Left renal pelvis (tissue), 4 donors: ENCODE measurements around the gene ZC3H7B. TPM values are rescaled to one million over a fixed set of nuclear protein-coding genes. Genes with fewer than 3 reads are reported as not detected.
"Not testable (repeated sequence)": the region's sequence is repeated elsewhere in the genome, so short reads cannot be mapped to it uniquely, and the experiment has no call there.

ENCODE experiments used
- DNase-seq, 4 donors: peaks; one replicate each; pipeline ENCODE4 v3.0.0-alpha.2; 2013; ENCODE audit warnings: low read depth in 4 of 4, low spot score in 3 of 4
- polyA plus RNA-seq, 4 donors: library from polyadenylated mRNA; unstranded; fragments of 120-200 nt; gene quantifications; one replicate each; pipeline ENCODE4 v1.2.1, GENCODE V29; 2013; ENCODE audit not compliant: insufficient read length in 4 of 4

The ZC3H7B gene
- polyA plus RNA-seq, 4 donors = 59.4 to 98.2 (median 75.2) TPM

GRCh38 chr22:41368543-41369423, 67.5 kb downstream of the ZC3H7B start:
- DNase-seq = no peak

- DNase-seq = no peak
Measured at GRCh38 chr22:41369424-41369745, 68.1 kb downstream of the ZC3H7B start.

GRCh38 chr22:41369837-41370236, 68.5 kb downstream of the ZC3H7B start:
- DNase-seq = no peak

- DNase-seq = no peak
Measured at GRCh38 chr22:41377846-41378245, 76.5 kb downstream of the ZC3H7B start.

- DNase-seq = peak in 3 of 4 donors; percentile 52 to 61 (median 59)
Measured at GRCh38 chr22:41380993-41381328, 79.6 kb downstream of the ZC3H7B start.

DNA sequence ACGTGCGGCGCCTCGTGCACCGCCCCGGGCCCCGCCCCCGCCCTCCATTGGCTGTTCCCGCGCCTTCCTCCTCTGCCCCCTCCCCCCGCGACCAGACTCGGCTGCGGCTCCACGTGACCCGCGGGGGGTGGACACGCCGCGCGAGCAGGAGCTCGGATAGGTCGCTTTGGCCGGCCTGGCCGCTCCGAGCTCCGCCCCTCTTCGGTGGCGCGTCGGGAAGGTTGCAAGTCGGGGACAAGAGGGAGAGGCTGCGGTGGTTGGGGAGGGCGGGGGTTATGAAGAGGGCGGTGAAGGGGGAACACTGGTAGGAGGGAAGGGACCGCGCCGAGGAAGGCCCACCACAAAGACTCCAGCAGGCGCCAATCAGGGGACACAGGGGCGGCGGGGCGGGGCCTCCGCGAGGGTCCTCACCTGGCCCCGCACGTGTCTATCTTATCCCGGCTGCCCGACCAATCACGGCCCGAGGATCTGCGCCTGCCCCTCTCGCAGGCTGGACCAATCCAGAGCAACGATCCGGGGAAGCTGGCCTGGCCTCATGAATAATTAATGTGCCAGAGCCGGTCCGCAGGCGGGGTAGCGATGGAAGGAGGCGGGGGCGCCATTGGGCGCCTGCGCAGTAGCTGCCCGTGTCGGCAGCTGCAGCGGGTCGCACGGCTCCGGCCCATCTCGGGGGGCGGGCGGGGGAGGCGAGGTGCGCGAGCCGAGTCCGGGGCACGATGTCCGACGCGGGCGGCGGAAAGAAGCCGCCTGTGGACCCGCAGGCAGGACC, 80.2 kb downstream of the ZC3H7B start, which contains the start of gene TEF:
Gene TEF (plus strand): TSS at position 614 of the 769 bp plus-strand sequence. CDS start 103 bp downstream, at position 717.
- peak; percentile 95 to 98 (median 97) for DNase-seq

GRCh38 chr22:41382098-41382578, 80.8 kb downstream of the ZC3H7B start:
- DNase-seq = no peak

- no peak for DNase-seq
Measured at GRCh38 chr22:41382610-41383009, 81.3 kb downstream of the ZC3H7B start.

DNA sequence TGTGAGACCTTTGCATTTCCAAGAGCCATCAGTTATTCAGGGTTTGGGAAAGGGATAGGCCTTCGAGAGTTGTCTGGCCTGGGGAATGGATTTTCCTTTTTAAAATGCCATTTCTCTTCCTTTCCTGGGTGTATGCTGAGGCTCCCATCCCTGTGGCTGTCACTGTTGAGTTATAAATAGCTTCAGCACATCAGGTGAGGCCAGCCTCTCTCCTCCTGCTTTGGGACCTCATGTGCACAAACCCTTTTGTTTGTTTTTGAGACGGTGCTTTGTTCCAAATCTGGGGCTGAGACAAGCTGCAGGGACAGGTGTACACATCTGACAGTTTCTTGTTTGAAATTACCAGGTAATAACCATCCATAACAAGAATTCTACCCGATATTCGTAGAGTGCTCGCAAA, 81.8 kb downstream of the ZC3H7B start:
- DNase-seq = no peak

- no peak for DNase-seq
Measured at GRCh38 chr22:41384128-41384527, 82.8 kb downstream of the ZC3H7B start.

DNA sequence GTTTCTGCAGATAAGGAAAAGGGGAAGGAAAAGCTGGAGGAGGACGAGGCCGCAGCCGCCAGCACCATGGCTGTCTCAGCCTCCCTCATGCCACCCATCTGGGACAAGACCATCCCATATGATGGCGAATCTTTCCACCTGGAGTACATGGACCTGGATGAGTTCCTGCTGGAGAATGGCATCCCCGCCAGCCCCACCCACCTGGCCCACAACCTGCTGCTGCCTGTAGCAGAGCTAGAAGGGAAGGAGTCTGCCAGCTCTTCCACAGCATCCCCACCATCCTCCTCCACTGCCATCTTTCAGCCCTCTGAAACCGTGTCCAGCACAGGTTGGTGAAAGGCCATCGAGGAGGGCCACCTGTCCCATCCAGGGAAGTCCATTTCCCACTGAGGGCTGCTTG, 86.0 kb downstream of the ZC3H7B start:
- DNase-seq = no peak

- DNase-seq = no peak
Measured at GRCh38 chr22:41394012-41394356, 92.7 kb downstream of the ZC3H7B start.

DNA sequence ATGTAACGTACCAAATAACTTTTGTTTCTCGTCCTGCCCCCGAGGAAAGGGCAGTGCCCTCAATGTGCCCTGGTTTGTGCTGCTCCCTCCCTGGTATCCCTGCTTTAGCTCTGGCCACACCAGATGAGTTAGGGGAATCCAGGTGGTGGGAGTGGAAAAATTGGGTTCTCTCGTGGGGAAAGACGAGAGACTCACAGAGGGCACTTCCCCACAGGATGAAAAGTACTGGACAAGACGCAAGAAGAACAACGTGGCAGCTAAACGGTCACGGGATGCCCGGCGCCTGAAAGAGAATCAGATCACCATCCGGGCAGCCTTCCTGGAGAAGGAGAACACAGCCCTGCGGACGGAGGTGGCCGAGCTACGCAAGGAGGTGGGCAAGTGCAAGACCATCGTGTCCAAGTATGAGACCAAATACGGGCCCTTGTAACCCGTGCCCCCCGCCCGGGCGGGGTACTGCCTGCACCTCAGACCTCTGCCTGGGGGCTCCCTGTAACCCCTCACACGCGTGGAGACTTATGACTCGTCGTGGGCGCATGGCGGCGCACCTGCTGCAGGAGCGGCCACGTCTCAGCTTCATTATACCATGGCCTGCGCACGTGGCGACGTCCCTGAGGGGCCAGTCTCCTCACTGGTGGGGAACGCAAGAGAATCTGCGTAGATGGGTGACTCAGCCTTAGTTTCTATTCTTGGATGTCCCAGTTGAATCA, 94.4 kb downstream of the ZC3H7B start:
- no peak for DNase-seq

DNA sequence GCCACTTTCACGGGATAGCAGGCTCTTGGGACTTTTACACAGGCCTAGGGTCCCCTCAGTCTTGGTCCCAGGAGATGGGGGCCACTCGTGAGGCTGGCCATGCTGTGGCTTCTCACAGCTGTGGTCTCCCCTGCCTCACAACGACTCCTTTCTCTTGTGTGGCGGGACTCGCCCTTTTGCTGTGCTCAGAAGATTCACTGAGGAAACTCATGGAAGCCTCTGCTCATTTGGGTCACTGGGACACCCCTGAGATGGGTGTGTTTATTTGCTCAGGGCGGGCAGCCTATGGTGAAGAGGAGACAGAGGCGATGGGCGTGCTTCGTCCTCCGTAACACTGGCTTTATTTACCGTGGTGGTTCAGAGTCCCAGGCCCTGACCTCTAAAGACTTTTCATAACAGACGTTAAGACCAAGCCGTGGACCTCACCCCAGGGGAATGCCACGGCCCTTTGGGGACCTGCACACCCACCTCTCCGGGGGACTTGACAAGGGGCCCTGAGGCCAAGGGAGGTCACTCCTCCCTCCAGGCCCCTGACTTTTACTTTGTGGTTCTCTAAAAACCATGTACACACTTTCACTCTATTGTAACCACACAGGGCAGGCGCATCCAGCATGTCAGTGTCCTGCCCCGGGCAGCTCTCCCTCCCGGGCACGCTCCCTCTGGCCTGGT, 96.0 kb downstream of the ZC3H7B start:
- no peak for DNase-seq

DNA sequence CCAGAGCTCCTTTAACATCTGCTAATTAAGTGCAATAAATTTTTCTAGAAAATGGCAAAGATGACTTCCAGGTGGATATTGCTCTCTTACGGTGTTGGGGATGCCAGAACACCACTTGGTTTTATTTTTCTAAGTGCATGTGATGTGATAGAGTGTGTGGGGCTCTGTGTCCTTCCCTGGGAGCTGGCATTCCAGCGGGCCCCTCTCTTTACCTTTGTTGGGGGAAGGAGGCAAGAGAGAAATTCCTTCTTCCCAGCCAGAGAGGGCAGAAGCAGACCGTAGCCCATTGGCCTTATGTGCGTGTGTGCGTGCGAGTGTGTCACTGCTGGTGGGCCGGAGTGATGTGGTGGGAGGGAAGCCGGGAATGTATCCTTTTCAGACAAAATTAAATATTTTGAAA, 97.6 kb downstream of the ZC3H7B start:
- DNase-seq = no peak

- DNase-seq = no peak
Measured at GRCh38 chr22:41401781-41402648, 100.7 kb downstream of the ZC3H7B start.

GRCh38 chr22:41402851-41403250, 101.5 kb downstream of the ZC3H7B start:
- not testable (repeated sequence) for DNase-seq

DNA sequence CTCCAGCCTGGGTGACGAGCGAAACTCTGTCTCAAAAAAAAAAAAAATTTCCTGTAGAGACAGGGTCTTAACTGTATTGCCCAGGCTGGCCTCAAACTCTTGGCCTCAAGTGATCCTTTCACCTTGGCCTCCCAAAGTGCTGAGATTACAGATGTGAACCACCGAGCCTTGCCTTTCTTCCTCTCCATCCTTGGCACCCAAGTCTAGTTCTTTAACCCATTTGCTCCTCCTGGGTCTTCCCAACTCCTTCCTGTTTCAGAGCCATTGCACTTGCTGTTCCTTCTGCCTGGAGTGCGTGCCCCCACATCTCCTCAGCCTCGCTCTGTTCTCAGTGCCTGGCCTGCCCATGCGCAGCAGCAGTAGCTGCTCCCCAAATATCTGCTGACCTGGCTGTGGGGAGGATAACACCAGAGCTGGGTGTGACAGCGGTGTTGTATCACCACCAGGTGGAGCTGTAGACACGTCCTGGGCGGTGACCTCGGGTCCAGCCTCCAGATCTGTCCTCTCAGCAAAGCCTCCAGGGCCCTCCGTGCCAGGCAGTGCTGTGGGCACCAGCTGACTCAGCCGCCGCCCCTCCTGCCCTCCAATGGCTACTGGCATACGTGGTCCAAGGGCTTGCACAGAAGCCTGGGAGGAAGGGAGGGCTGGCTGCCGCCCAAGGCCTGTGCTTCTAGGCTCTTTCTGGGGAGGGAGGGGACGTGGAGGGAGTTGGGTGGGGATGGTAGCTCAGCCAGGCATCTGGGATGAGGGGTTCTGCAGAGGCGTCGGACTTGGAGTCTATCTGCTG, 102.4 kb downstream of the ZC3H7B start:
- DNase-seq = peak in 1 of 4 donors; percentile 54

DNA sequence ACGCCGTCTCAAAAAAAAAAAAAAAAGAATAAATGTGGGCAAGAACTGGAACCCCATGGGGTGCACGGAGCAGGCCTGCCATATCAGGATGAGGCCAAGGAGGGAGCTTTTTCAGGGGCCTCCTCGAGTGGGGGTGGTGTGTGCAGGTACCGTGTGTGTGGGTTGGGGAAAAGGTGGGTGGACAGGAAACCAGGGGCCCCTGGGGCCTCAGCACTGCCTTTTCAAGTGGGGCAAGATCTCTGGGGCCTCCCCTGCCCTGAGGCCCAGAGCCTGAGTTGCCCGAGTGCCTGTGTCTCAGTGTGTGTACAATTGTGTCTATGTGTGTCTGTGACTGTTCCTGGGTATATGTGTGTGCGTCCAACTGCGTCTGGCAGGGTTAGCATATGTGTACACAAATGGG, 104.3 kb downstream of the ZC3H7B start:
- DNase-seq = no peak
